Prostate gland (tissue), 2 donors: Measurements from ENCODE around the gene STAMBP. TPM values are rescaled to one million over a fixed set of nuclear protein-coding genes. Genes with fewer than 3 reads are reported as not detected.
A peak's percentile ranks its signal among the peaks of the same experiment; 100 is the strongest.
"Not testable (repeated sequence)": the region's sequence is repeated elsewhere in the genome, so short reads cannot be mapped to it uniquely, and the experiment has no call there.

Experiments
- DNase-seq: peaks from one replicate; pipeline ENCODE4 v3.0.0-alpha.2; 2019; ENCODE audit warnings: low spot score
- H3K27ac ChIP-seq, 2 donors: fragments of 200-600 bp; sonication (generic); 2 replicates each; pipeline ENCODE4 v1.5.1; 2017 to 2019
- H3K27me3 ChIP-seq: fragments of 200-600 bp; sonication (generic); replicated peaks from 2 replicates; pipeline ENCODE4 v1.5.1; 2019; ENCODE audit not compliant: insufficient read depth
- H3K36me3 ChIP-seq, 2 donors: fragments of 200-600 bp; sonication (generic); 1 replicate in 1 of 2; 2 replicates in 1 of 2; pipeline versions ENCODE4 v1.5.1 to v1.8.1; 2017 to 2019
- H3K4me1 ChIP-seq: fragments of 200-600 bp; sonication (generic); replicated peaks from 2 replicates; pipeline ENCODE4 v1.5.1; 2019
- H3K4me3 ChIP-seq, 2 donors: fragments of 200-600 bp; sonication (generic); 2 replicates each; pipeline ENCODE4 v1.5.1; 2017 to 2019
- H3K9me3 ChIP-seq: fragments of 200-600 bp; sonication (generic); 2 replicates; pipeline ENCODE4 v1.5.1; 2017
- CTCF ChIP-seq, 4 experiments: fragments of 200-600 bp in 2 of 4; fragments of 450-650 bp in 2 of 4; sonication (generic) in 2 of 4; IDR thresholded peaks; 1 replicate in 3 of 4; 2 replicates in 1 of 4; pipeline ENCODE4 v1.5.1; 2016 to 2019; ENCODE audit warnings: antibody characterized with exemption in 4 of 4, mild to moderate bottlenecking in 2 of 4, moderate library complexity in 2 of 4
- POLR2A ChIP-seq: fragments of 450-650 bp; IDR thresholded peaks from one replicate; pipeline ENCODE4 v1.6.1; 2016; ENCODE audit warnings: antibody characterized with exemption, mild to moderate bottlenecking
- POLR2AphosphoS5 ChIP-seq: sonication (generic); formaldehyde crosslinking; IDR thresholded peaks from one replicate; pipeline ENCODE4 v1.6.1; 2017; ENCODE audit warnings: antibody characterized with exemption
- WGBS: methylation state at CpG from one replicate; pipeline ENCODE4 v1.1.5; 2018; 5-methylcytosine and 5-hydroxymethylcytosine counted together
- intact Hi-C: fragments of 100-400 bp; cut with DNase I; formaldehyde crosslinking; loops from one replicate; pipeline ENCODE4 v1.14.2; 2022
- total RNA-seq, 2 donors: library from RNA; depleted of rRNA; stranded (reverse); fragments of >200 nt; gene quantifications; one replicate each; pipeline ENCODE4 v1.1.0, GENCODE V29; 2016

STAMBP gene
- total RNA-seq, result 10 to 100 TPM; 45.9 to 56.6 TPM

- H3K27me3 ChIP-seq, result no peaks in the 10 kb centered on the region
- no peaks in the 10 kb centered on the region for H3K9me3 ChIP-seq
- peak within 1 kb of the TSS; percentile 63 to 82 for H3K4me3 ChIP-seq
- intact Hi-C loops, result no loop called here
- 0% methylated on average over 48 of the region's 48 CpGs for WGBS
- peak; percentile 97 for DNase-seq
- no peaks in the 10 kb centered on the region for H3K36me3 ChIP-seq
- peak; percentile 68 for TF ChIP-seq POLR2A
- no peak for TF ChIP-seq CTCF (IDR thresholded peaks at IDR 0.05)
- TF ChIP-seq POLR2AphosphoS5, result peak; percentile 99
- H3K4me1 ChIP-seq, result no peaks in the 10 kb centered on the region
- H3K27ac ChIP-seq, result peak within 1 kb of the TSS; percentile 90 to 95
Measured at GRCh38 chr2:73828818-73829570, at the start of gene STAMBP. TSS of gene STAMBP (plus strand) at chr2:73828961. CDS start at chr2:73830857, 1,896 bp downstream.

- TF ChIP-seq POLR2A (peak; percentile 97), CTCF (IDR thresholded peaks at IDR 0.05) (peak; percentile 74 to 96 (median 92)), POLR2AphosphoS5 (peak; percentile 98)
- no peaks in the 10 kb centered on the region for H3K9me3 ChIP-seq
- peaks cover 0 to 8% of the 10 kb centered on the region in 2 donors for H3K36me3 ChIP-seq
- no peaks in the 10 kb centered on the region for H3K27me3 ChIP-seq
- no peaks in the 10 kb centered on the region for H3K4me1 ChIP-seq
- DNase-seq, result peak; percentile 95
- peak within 1 kb of the TSS; percentile 71 to 81 for H3K4me3 ChIP-seq
- peak within 1 kb of the TSS; percentile 88 to 92 for H3K27ac ChIP-seq
- WGBS, result under 1% methylated on average over 40 of the region's 40 CpGs
- intact Hi-C loops, result no loop called here
Measured at GRCh38 chr2:73779467-73780236, 49.1 kb upstream of the STAMBP start, which contains the start of gene DUSP11. TSS of gene DUSP11 (minus strand) at chr2:73780103. CDS start at chr2:73779974, 129 bp downstream.

GRCh38 chr2:73780237-73780582, 48.6 kb upstream of the STAMBP start:
- peak overlapping the region; percentile 71 to 81 for H3K4me3 ChIP-seq
- no peaks in the 10 kb centered on the region for H3K27me3 ChIP-seq
- TF ChIP-seq POLR2A (no peak), POLR2AphosphoS5 (no peak), CTCF (IDR thresholded peaks at IDR 0.05) (no peak)
- no peak for DNase-seq
- intact Hi-C loops, result no loop called here
- H3K36me3 ChIP-seq, result peaks cover 0 to 8% of the 10 kb centered on the region in 2 donors
- no peaks in the 10 kb centered on the region for H3K4me1 ChIP-seq
- H3K9me3 ChIP-seq, result no peaks in the 10 kb centered on the region
- 9% methylated on average over 7 of the region's 7 CpGs for WGBS
- peak overlapping the region; percentile 88 to 92 for H3K27ac ChIP-seq

- H3K36me3 ChIP-seq, H3K9me3 ChIP-seq, H3K4me1 ChIP-seq, H3K27me3 ChIP-seq, H3K4me3 ChIP-seq, H3K27ac ChIP-seq, intact Hi-C loops, DNase-seq: not testable (repeated sequence)
- WGBS, result 81% methylated on average over 15 of the region's 15 CpGs
Measured at GRCh38 chr2:73783402-73783801, 45.4 kb upstream of the STAMBP start.

GRCh38 chr2:73783883-73784282, 44.9 kb upstream of the STAMBP start, which contains the start of gene C2orf78:
TSS of gene C2orf78 (plus strand) at chr2:73784183. CDS start at chr2:73784310, 127 bp downstream.
- not testable (repeated sequence) for DNase-seq
- WGBS, result no CpG with 5 or more reads among the region's 3 CpGs

More at GRCh38 chr2:73783883-73784282, 44.9 kb upstream of the STAMBP start, which contains the start of gene C2orf78:
- H3K36me3 ChIP-seq, intact Hi-C loops, H3K4me1 ChIP-seq, H3K27ac ChIP-seq, H3K9me3 ChIP-seq, H3K4me3 ChIP-seq, H3K27me3 ChIP-seq: not testable (repeated sequence)
